Ecto neural progenitor cell (in vitro differentiated cells): ENCODE measurements around the gene RAPGEF5.

Experiments used
- DNase-seq: peaks from one replicate; pipeline ENCODE4 v3.0.0-alpha.2; 2018; ENCODE audit warnings: low spot score

Gene RAPGEF5

GRCh38 chr7:22216832-22217475 is 140.0 kb downstream of the RAPGEF5 start:
- DNase-seq = no peak

DNA sequence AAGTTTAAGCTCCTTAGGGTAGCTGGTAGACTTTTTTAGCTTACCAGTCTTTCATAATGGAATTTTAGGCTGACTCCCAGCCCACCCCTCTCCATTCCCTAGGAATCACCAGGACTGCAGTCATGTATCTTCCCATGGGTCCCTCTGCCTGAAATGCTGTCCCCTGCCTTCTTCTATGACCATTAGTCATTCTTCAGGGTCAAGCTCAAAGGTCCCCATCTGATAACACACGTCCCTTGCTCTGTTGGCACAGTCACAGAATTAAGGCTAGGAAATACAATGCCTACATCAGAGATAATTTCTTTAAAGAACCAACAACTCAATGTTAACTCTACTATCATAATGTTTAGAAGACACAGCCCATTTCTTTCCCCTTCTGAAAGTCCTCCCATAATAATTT is 140.6 kb downstream of the RAPGEF5 start:
- no peak for DNase-seq

DNA sequence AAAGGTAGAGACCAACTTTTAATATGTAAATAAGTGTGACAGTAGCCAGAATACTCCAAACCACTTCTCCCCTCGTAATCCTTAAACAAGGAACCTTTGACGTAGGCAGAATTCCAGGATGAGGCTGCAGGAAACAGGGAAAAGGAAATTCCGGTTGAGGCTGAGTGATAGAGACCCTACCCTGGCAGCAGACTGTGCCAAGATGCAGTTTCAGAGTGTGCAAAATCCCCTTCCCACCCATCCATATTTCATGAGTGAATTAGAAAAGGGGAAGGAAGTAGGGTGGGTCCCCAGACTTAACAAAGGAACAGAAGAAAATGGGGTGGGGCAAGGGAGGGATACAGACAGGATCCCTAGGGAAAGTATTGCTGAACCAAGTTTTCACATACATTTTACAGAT is 143.0 kb downstream of the RAPGEF5 start:
- no peak for DNase-seq

GRCh38 chr7:22213081-22213480 is 143.9 kb downstream of the RAPGEF5 start:
- DNase-seq = no peak

DNA sequence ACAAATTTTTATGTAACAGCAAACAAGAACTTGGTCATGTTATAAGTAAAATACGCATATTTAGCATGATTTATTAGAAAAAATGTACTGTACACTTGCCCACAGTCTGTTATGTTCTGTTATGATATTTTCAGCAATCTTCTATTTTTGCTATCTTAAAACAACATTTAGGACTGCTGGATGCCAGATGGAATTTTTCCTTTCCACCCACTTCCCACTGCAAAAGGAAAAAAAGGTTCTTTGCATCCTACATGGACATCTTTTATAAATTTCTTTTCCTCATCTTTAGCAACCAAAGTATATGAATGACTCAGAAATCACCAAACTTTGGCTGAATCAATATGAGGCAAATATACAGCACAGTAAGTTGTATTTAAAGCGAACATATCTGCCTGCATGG is 146.0 kb downstream of the RAPGEF5 start:
- no peak for DNase-seq

DNA sequence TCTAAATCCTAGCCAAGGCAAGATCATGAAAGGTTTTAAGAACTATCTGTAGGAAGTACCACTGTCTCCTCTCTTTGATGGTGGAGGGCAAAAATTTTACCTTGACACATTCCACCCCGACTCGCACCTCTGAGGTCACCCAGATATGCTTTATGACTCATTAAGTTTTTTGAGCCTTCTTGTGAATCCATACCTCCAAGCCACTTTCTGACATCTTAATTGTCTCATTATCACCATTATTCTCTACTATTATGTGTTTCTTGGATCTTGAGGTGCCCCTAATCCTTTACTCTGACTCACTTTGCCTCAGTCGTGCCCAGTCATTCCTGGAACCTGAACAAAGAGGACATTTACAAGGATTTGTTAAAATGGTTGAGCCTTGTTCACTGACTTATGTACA is 146.6 kb downstream of the RAPGEF5 start:
- DNase-seq = no peak

- no peak for DNase-seq
These were observed 148.2 kb downstream of the RAPGEF5 start for GRCh38 chr7:22208799-22209198.

- DNase-seq = no peak
These were observed 149.2 kb downstream of the RAPGEF5 start for GRCh38 chr7:22207724-22208225.

- no peak for DNase-seq
These were observed 151.3 kb downstream of the RAPGEF5 start for GRCh38 chr7:22205631-22206030.

DNA sequence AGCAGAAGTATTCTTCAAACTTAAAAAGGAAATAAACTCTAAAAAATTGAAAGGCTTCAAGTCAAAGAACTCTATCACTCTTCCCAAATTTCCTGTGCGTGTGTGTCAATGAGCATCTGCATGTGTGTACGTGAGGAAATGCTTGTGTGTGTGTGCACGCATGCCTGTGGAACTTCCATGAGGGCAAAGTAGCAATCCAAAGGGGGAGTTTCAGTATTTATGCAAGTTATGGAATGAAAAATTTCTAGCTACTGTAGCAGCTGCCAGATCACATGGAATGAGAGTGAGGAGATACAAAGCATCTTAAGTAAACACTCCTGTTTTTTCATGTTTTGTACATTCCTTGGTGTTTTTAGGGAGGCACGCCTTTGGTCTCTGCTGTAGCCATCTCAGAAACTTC is 152.6 kb downstream of the RAPGEF5 start:
- no peak for DNase-seq

DNA sequence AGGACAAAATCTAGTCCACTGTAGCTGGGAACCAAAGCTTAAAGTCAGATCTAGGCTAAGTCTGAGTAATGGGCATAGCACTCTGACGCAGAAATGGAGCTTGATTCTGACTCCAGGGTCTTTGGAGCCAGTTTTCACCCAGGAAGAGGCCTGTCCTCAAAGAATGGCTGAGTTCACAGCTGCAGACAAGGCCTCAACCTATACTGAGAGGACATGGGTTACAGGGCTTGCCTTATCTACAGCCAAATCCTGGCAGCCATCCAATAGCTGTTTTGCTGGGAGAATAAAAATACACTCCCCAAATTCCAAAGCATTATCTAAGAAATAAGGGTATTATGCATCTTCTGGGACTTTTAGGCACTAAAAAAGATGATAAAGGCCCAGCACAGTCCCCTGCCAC is 154.8 kb downstream of the RAPGEF5 start:
- DNase-seq = no peak

DNA sequence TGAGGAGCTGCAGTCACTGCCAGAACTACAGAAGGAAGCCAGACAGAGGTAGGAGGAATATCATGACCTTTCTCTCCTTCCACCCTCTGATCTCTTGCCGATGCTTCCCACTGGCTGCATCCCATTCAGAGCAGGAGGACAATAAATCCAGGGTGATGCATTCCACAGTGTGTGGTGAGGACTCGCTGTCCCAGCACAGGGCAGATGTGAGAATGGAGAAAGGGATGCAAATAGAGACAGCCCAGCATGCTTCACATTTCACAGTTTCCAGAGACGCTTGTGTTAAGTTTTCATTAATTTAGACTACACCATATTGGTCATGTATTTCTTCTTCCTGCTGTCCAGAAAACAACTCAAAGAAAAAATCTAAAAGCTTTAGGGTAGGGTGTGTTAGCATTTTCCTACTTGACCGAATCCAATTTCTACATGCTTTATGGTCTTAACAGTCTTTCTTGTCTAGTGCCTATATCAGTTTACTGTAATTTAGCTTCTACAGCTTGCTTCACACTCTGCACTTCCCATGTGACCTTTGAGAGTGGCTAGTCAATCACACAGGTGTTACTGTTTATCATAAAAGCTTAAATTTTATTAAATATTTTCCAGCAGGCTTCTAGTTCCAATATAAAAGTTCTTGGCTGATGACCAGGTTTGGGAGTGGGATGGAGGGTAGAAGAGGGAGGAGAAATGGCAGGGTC is 155.6 kb downstream of the RAPGEF5 start:
- no peak for DNase-seq

DNA sequence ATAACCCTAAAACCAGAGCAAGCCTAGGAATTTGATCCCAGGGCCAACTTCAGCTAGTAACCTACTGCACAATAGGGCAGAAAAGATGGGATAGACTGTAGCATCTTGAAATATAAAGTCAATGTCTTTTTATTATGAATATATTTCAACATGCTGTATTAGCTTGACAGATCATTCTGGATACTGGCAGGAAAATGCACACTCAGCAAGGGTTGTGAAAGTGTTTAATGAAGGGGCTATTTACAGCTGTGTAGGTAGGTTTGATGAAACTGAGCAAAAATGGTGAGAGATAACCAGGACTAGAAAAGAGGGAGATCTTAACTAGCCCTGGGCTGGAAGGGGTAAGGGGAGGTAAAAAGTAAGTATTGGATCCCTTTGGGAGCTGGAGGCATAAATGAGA is 156.2 kb downstream of the RAPGEF5 start:
- no peak for DNase-seq

DNA sequence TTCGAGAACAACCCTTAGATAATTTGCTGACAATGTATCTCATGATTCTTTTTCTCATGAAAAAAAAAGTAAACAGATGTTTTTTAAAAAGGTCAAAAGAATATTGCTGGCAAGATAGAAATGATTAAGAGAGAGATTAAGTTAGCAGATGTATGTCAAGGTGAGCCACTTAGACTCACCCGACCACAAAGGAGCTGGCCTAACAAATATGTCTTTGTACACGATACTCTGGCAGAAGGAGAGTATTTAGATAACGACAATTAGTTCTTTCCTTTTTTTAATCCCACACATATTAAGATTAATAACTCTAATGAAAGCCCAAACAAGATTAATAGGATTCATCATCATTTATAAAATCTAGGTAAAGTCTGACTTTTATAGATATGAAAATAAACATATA is 156.7 kb downstream of the RAPGEF5 start:
- no peak for DNase-seq

- no peak for DNase-seq
These were observed 159.6 kb downstream of the RAPGEF5 start for GRCh38 chr7:22197376-22197775.

GRCh38 chr7:22196429-22196828 is 160.5 kb downstream of the RAPGEF5 start:
- no peak for DNase-seq

GRCh38 chr7:22195397-22196172 is 161.4 kb downstream of the RAPGEF5 start:
- no peak for DNase-seq

DNA sequence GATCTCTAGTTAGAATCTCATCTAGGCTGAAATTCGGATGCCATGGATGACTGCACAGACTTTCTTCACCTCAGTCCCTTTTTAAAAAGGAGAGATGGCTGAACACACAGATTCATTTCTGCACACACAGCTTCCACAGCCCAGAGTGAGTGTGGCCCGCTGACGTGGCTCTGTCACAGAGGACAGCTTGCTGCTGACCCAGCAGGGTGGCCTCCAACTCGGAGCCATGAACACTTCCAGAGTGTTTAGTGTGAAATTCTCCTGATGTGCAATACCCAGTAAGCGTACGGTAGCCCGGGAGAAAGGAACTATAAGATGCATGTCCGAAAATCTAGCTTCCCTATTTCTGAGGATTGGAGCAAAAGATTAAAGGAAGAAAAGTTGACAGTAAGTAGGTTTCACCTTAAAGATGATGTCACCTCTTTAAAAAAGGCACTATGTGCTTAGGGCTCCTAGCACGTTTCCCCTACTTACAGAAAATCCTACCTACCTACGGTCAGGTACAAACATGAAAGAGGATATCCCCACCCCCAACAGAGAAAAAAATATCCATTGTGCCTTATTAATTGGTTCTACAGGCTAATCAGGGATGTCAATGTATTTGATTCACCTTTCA is 162.2 kb downstream of the RAPGEF5 start:
- peak; percentile 49 for DNase-seq

DNA sequence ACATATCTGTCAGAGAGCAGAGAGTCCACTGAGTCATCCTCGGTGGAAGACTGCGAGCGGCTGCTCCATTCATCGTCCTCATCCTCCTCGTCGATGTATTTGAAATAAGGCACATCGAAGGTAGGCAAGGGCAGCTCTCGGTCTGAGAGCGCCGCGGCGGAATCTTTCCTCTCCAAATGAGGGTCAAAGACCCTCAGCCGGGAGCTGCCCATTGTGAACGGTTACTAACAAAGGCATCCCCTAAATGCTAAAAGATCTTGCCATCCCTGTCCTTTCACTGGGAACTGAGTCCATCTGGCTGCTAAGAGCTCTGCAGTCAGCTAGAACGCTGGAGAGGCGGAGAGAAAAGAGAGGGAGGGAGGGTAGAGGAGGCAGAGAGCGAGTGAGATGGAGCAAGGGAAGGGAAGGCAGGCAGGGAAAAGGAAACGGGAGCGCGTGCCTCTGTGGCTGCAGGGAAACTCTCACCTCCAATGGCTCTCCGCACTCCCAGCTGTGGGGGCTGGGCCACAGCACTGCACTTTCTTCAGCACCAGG is 163.4 kb downstream of the RAPGEF5 start:
- DNase-seq = peak; percentile 82

- no peak for DNase-seq
These were observed 164.2 kb downstream of the RAPGEF5 start for GRCh38 chr7:22192801-22193200.

- no peak for DNase-seq
These were observed 166.2 kb downstream of the RAPGEF5 start for GRCh38 chr7:22190736-22191135.

GRCh38 chr7:22189741-22190140 is 167.2 kb downstream of the RAPGEF5 start:
- no peak for DNase-seq
